Measurements from ENCODE around the gene PAOX. TPM values are rescaled to one million over a fixed set of nuclear protein-coding genes. Genes with fewer than 3 reads are reported as not detected.
A peak's percentile ranks its signal among the peaks of the same experiment; 100 is the strongest.

The PAOX gene
- total and polyA plus RNA-seq, 9 of the 15 experiments (the other 6 are each of a cell fraction or from before 2014, with no cell fraction given): 0.80 to 6.4 (median 2.6) TPM

GRCh38 chr10:133357285-133358161 lies 21.5 kb upstream of the PAOX start, which contains the start of gene FUOM (continued):
- TF ChIP-seq MGA (IDR thresholded peaks at IDR 0.05): peak; percentile 83
- TF ChIP-seq BRF2 (IDR thresholded peaks at IDR 0.05; ENCODE audit: borderline replicate concordance, insufficient read depth, insufficient read length): no peak
- no peak for TF ChIP-seq CBFB (CRISPR knock-in tag; IDR thresholded peaks at IDR 0.05)
- no peak for TF ChIP-seq TSC22D4 (tag; IDR thresholded peaks at IDR 0.05)
- no peak for TF ChIP-seq IRF2 (CRISPR knock-in tag; IDR thresholded peaks at IDR 0.05)
- TF ChIP-seq TGIF2 (CRISPR knock-in tag; IDR thresholded peaks at IDR 0.05): no peak
- TF ChIP-seq CEBPG (CRISPR knock-in tag; IDR thresholded peaks at IDR 0.05): no peak
- no peak for TF ChIP-seq CEBPG (tag; conservative IDR thresholded peaks at IDR 0.05 in 1 of 2, IDR thresholded peaks at IDR 0.05 in 1 of 2)
- TF ChIP-seq ZBTB11 (CRISPR knock-in tag; IDR thresholded peaks at IDR 0.05): peak in 2 of 3 experiments; percentile 82 to 94; a peak in 4 of 6 replicates

Measured in K562 (cell line).